Activated naive CD4-positive, alpha-beta T cell treated with anti-CD3 and anti-CD28 coated beads, Interleukin-2, amount 10 ng/mL, durations not matched to agents 7 days and 5 days (primary cell): Measurements from ENCODE around the gene ASPSCR1.
"Not testable (repeated sequence)": the region's sequence is repeated elsewhere in the genome, so short reads cannot be mapped to it uniquely, and the experiment has no call there.

Experiments used
- CTCF ChIA-PET: fragments of 350-600 bp; sonication (Branson Sonifier 250); formaldehyde crosslinking; loops from one replicate; lab custom pipeline; 2021; ENCODE audit warnings: antibody characterized with exemption; lab: Charles Lee
- DNase-seq: peaks from one replicate; pipeline ENCODE4 v3.0.0-alpha.2; 2020
- H3K27ac Mint-ChIP-seq: one replicate; pipeline ENCODE4 v1.8.0; 2021; ENCODE audit warnings: mild to moderate bottlenecking, moderate library complexity, mixed read lengths
- H3K27me3 Mint-ChIP-seq: one replicate; pipeline ENCODE4 v1.8.0; 2021; ENCODE audit warnings: mild to moderate bottlenecking, mixed read lengths
- H3K36me3 Mint-ChIP-seq: one replicate; pipeline ENCODE4 v1.8.0; 2021; ENCODE audit warnings: mixed read lengths
- H3K4me1 Mint-ChIP-seq: one replicate; pipeline ENCODE4 v1.8.0; 2021; ENCODE audit warnings: mixed read lengths
- H3K4me3 Mint-ChIP-seq: one replicate; pipeline ENCODE4 v1.8.0; 2021; ENCODE audit warnings: mild to moderate bottlenecking, moderate library complexity, mixed read lengths
- H3K9me3 Mint-ChIP-seq: one replicate; pipeline ENCODE4 v1.8.0; 2021; ENCODE audit warnings: mixed read lengths

Gene ASPSCR1

GRCh38 chr17:82036634-82037091 lies 59.2 kb downstream of the ASPSCR1 start:
- peaks cover 28% of the 10 kb centered on the region for H3K4me1 Mint-ChIP-seq
- H3K27me3 Mint-ChIP-seq = peaks cover 32% of the 10 kb centered on the region
- peaks cover 4% of the 10 kb centered on the region for H3K36me3 Mint-ChIP-seq
- CTCF ChIA-PET = interaction anchor here (1.1 kb wide), 1 partner anchor 14 kb away, joined by 3 read pairs; no protein-coding TSS in a partner anchor
- no peaks in the 10 kb centered on the region for H3K9me3 Mint-ChIP-seq
- H3K4me3 Mint-ChIP-seq = peak overlapping the region; percentile 87
- no peak for DNase-seq
- H3K27ac Mint-ChIP-seq = peak overlapping the region; percentile 52

DNA sequence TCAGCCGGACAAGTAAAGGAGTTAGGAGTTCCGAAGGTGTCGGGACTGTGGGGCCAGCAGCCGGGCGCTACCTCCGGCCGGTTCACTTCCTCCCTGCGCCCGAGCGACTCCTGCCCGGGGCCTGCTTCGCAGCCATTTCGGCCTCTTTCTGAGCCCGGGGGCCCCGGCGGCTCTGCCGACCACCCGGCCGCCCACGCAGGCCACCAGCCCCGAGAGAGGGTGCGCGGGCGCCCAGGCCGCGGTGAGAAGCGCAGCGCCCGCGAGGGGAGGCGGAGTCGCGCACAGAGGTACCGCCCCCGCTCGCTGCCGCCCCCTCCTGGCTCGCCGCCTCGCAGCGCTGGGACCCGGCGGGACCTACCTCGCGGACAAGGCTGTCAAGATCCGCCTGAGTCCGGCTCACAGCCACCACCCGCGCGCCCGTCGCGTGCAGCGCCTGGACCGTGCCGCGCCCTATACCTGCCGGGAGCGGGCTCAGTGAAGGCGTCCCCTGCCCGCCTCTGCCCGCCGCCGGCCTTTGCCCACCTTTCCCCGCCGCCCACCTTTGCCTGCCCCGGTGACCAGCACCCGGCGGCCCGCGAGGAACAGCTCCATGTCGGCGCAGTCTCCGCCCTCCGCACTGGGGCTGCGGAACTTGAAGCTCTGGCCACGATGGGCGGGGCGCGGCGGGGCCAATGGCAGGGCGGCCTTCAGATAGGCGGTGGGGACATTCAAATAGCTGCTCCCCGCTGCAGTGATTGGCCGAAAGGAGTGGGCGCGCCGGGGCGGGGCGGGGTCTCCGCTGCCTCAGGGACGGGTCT lies 59.9 kb downstream of the ASPSCR1 start, which contains the start of gene DCXR:
DCXR (minus strand) TSS at position 606 of the 797 bp plus-strand sequence; CDS start at position 591, 15 bp downstream.
- Mint-ChIP-seq H3K27me3 (peaks cover 30% of the 10 kb centered on the region), H3K9me3 (no peaks in the 10 kb centered on the region), H3K4me1 (peaks cover 28% of the 10 kb centered on the region), H3K36me3 (peaks cover 4% of the 10 kb centered on the region), H3K4me3 (peak within 1 kb of the TSS; percentile 87), H3K27ac (peak within 1 kb of the TSS; percentile 98)
- CTCF ChIA-PET = interaction anchor here (0.7 to 1.5 kb wide), 13 partner anchors 10 to 198 kb away, joined by 3 to 10 read pairs (median 4); partner anchors contain the start of genes CENPX, LRRC45, MAFG and NOTUM
- DNase-seq = peak; percentile 99

GRCh38 chr17:82037889-82038195 lies 60.4 kb downstream of the ASPSCR1 start:
- Mint-ChIP-seq H3K4me1 (peaks cover 28% of the 10 kb centered on the region), H3K9me3 (no peaks in the 10 kb centered on the region), H3K4me3 (peak overlapping the region; percentile 87), H3K27me3 (peaks cover 24% of the 10 kb centered on the region), H3K36me3 (peaks cover 4% of the 10 kb centered on the region), H3K27ac (peak overlapping the region; percentile 98)
- CTCF ChIA-PET = interaction anchor here (0.7 to 1.5 kb wide), 12 partner anchors 10 to 198 kb away, joined by 3 to 10 read pairs (median 4); partner anchors contain the start of genes CENPX, LRRC45, MAFG and NOTUM
- no peak for DNase-seq

GRCh38 chr17:82038796-82039409 lies 61.5 kb downstream of the ASPSCR1 start:
- not testable (repeated sequence) for H3K9me3 Mint-ChIP-seq, H3K4me3 Mint-ChIP-seq, H3K27ac Mint-ChIP-seq, H3K36me3 Mint-ChIP-seq, DNase-seq
- Mint-ChIP-seq H3K27me3 (peaks cover 18% of the 10 kb centered on the region), H3K4me1 (peaks cover 28% of the 10 kb centered on the region)
- CTCF ChIA-PET = interaction anchor here (0.9 to 1.3 kb wide), 2 partner anchors 8 to 17 kb away, joined by 3 to 4 read pairs; no protein-coding TSS in a partner anchor

GRCh38 chr17:82039695-82040299 lies 62.4 kb downstream of the ASPSCR1 start:
- Mint-ChIP-seq H3K27me3 (peaks cover 18% of the 10 kb centered on the region), H3K36me3 (peaks cover 4% of the 10 kb centered on the region), H3K9me3 (no peaks in the 10 kb centered on the region), H3K27ac (no peak overlapping the region), H3K4me1 (peaks cover 28% of the 10 kb centered on the region), H3K4me3 (no peak overlapping the region)
- no peak for DNase-seq
- CTCF ChIA-PET = interaction anchor here (1.3 kb wide), 1 partner anchor 18 kb away, joined by 4 read pairs; no protein-coding TSS in a partner anchor

- DNase-seq = no peak
- Mint-ChIP-seq H3K4me3 (no peak overlapping the region), H3K36me3 (no peaks in the 10 kb centered on the region), H3K9me3 (no peaks in the 10 kb centered on the region), H3K4me1 (peaks cover 18% of the 10 kb centered on the region), H3K27me3 (peaks cover 18% of the 10 kb centered on the region), H3K27ac (no peak overlapping the region)
- CTCF ChIA-PET = no interaction called here
These were observed 63.9 kb downstream of the ASPSCR1 start for GRCh38 chr17:82041144-82041814.

GRCh38 chr17:82042649-82043048 lies 65.2 kb downstream of the ASPSCR1 start:
- no peak for DNase-seq
- Mint-ChIP-seq H3K27ac (no peak overlapping the region), H3K4me1 (peaks cover 15% of the 10 kb centered on the region), H3K36me3 (peaks cover 4% of the 10 kb centered on the region), H3K4me3 (no peak overlapping the region), H3K9me3 (no peaks in the 10 kb centered on the region), H3K27me3 (peaks cover 16% of the 10 kb centered on the region)
- CTCF ChIA-PET = no interaction called here

GRCh38 chr17:82043507-82043906 lies 66.1 kb downstream of the ASPSCR1 start:
- no peak for DNase-seq
- H3K36me3 Mint-ChIP-seq = peaks cover 5% of the 10 kb centered on the region
- no peak overlapping the region for H3K27ac Mint-ChIP-seq
- peaks cover 9% of the 10 kb centered on the region for H3K4me1 Mint-ChIP-seq
- CTCF ChIA-PET = no interaction called here
- no peaks in the 10 kb centered on the region for H3K9me3 Mint-ChIP-seq
- peaks cover 14% of the 10 kb centered on the region for H3K27me3 Mint-ChIP-seq
- no peak overlapping the region for H3K4me3 Mint-ChIP-seq

DNA sequence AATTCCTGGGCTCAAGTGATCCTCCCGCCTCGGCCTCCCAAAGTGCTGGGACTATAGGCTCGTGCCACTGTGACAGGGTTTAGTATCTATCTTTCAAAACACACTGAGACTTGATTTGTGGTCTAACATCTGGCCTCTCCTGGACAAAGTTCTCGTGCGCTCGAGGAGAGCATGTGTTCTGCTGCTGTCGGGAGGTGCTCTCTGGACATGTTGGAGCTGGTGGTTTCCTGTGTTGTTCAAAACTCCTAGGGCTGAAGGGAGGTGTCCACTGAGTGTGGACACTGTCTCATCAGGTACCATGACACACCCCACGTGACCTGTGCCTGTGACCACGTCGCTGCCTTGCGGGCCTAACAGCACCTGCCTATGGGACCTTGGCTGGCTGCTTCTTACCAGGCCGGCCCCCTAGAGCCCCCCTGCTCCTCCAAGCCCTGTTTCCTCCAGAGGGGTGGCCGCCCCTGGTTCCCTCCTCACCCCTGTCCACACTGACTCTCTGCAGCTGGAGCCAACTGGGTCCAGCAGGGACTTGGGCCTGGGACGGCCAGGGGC lies 68.6 kb downstream of the ASPSCR1 start:
- Mint-ChIP-seq H3K4me1 (peaks cover 8% of the 10 kb centered on the region), H3K4me3 (no peak overlapping the region)
- no peak for DNase-seq

GRCh38 chr17:82046903-82047302 lies 69.5 kb downstream of the ASPSCR1 start:
- no peak for DNase-seq
- H3K4me1 Mint-ChIP-seq = peaks cover 8% of the 10 kb centered on the region
- H3K36me3 Mint-ChIP-seq = peaks cover 7% of the 10 kb centered on the region
- CTCF ChIA-PET = no interaction called here
- no peaks in the 10 kb centered on the region for H3K27me3 Mint-ChIP-seq
- no peak overlapping the region for H3K4me3 Mint-ChIP-seq
- no peaks in the 10 kb centered on the region for H3K9me3 Mint-ChIP-seq
- no peak overlapping the region for H3K27ac Mint-ChIP-seq

More for the DNA sequence above, 68.6 kb downstream of the ASPSCR1 start:
- Mint-ChIP-seq H3K9me3 (no peaks in the 10 kb centered on the region), H3K27me3 (peaks cover 5% of the 10 kb centered on the region), H3K27ac (no peak overlapping the region), H3K36me3 (peaks cover 7% of the 10 kb centered on the region)
- CTCF ChIA-PET = no interaction called here

GRCh38 chr17:82047379-82047778 lies 70.0 kb downstream of the ASPSCR1 start:
- CTCF ChIA-PET = no interaction called here
- Mint-ChIP-seq H3K4me1 (peaks cover 8% of the 10 kb centered on the region), H3K9me3 (no peaks in the 10 kb centered on the region), H3K27ac (no peak overlapping the region), H3K4me3 (no peak overlapping the region), H3K27me3 (no peaks in the 10 kb centered on the region), H3K36me3 (peaks cover 7% of the 10 kb centered on the region)
- no peak for DNase-seq

GRCh38 chr17:82047914-82048570 lies 70.6 kb downstream of the ASPSCR1 start:
- Mint-ChIP-seq H3K4me3 (no peak overlapping the region), H3K9me3 (no peaks in the 10 kb centered on the region), H3K4me1 (peaks cover 13% of the 10 kb centered on the region), H3K27me3 (no peaks in the 10 kb centered on the region), H3K27ac (no peak overlapping the region), H3K36me3 (peaks cover 7% of the 10 kb centered on the region)
- no peak for DNase-seq
- CTCF ChIA-PET = no interaction called here

DNA sequence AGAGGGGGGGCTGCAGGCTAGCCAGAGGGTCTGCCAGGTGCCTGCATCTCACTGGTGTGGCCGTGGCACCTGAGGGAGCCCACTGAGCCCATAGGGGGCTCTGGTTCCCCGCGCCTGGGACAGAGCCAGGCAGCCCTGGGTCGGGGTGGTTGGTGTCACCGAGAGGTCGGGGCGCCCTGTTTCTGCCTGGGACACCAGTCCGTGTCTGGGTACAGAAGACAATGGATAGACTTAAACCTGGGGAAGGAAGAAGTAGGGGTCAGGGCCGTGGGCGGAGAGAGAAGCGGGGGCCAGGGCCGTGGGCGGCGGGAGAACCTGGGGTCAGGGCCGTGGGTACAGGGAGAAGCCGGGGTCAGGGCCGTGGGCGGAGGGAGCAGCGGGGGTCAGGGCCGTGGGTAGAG lies 71.1 kb downstream of the ASPSCR1 start:
- H3K9me3 Mint-ChIP-seq = no peaks in the 10 kb centered on the region
- H3K27me3 Mint-ChIP-seq = no peaks in the 10 kb centered on the region
- DNase-seq = no peak
- peaks cover 18% of the 10 kb centered on the region for H3K4me1 Mint-ChIP-seq
- H3K36me3 Mint-ChIP-seq = peaks cover 7% of the 10 kb centered on the region
- peak overlapping the region; percentile 36 for H3K4me3 Mint-ChIP-seq
- CTCF ChIA-PET = no interaction called here
- H3K27ac Mint-ChIP-seq = no peak overlapping the region
